ENCODE results near the gene RUSF1. TPM values are rescaled to one million over a fixed set of nuclear protein-coding genes. Genes with fewer than 3 reads are reported as not detected.
A peak's percentile ranks its signal among the peaks of the same experiment; 100 is the strongest.
"Not testable (repeated sequence)": the region's sequence is repeated elsewhere in the genome, so short reads cannot be mapped to it uniquely, and the experiment has no call there.

Gene RUSF1
- total RNA-seq, 1 donor from 2014 or later, result 23.6 TPM

GRCh38 chr16:31517800-31518402, 9.7 kb upstream of the RUSF1 start:
- DNase-seq (ENCODE audit: low read depth in 2 of 2), result no peak

GRCh38 chr16:31513884-31514283, 5.7 kb upstream of the RUSF1 start:
- DNase-seq (ENCODE audit: low read depth in 2 of 2), result no peak

- no peak for DNase-seq (ENCODE audit: low read depth in 2 of 2)
Measured at GRCh38 chr16:31513126-31513525, 4.9 kb upstream of the RUSF1 start.

GRCh38 chr16:31508706-31509195, 560 bp upstream of the RUSF1 start:
- peak; percentile 22 to 49 for DNase-seq (ENCODE audit: low read depth in 2 of 2)

- DNase-seq (ENCODE audit: low read depth in 2 of 2), result no peak
Measured at GRCh38 chr16:31507617-31507928, 618 bp downstream of the RUSF1 start.

GRCh38 chr16:31505483-31505882, 2.7 kb downstream of the RUSF1 start:
- no peak for DNase-seq (ENCODE audit: low read depth in 2 of 2)

GRCh38 chr16:31504159-31504558, 4.0 kb downstream of the RUSF1 start:
- peak; percentile 39 to 78 for DNase-seq (ENCODE audit: low read depth in 2 of 2)

- DNase-seq (ENCODE audit: low read depth in 2 of 2), result not testable (repeated sequence)
Measured at GRCh38 chr16:31503555-31503954, 4.6 kb downstream of the RUSF1 start.

GRCh38 chr16:31502981-31503380, 5.2 kb downstream of the RUSF1 start:
- DNase-seq (ENCODE audit: low read depth in 2 of 2), result no peak

GRCh38 chr16:31501966-31502348, 6.2 kb downstream of the RUSF1 start:
- no peak for DNase-seq (ENCODE audit: low read depth in 2 of 2)

- DNase-seq (ENCODE audit: low read depth in 2 of 2), result no peak
Measured at GRCh38 chr16:31501226-31501965, 6.8 kb downstream of the RUSF1 start.

GRCh38 chr16:31499928-31500327, 8.3 kb downstream of the RUSF1 start:
- DNase-seq (ENCODE audit: low read depth in 2 of 2), result no peak

GRCh38 chr16:31498493-31498892, 9.7 kb downstream of the RUSF1 start:
- DNase-seq (ENCODE audit: low read depth in 2 of 2), result no peak

- DNase-seq (ENCODE audit: low read depth in 2 of 2), result no peak
Measured at GRCh38 chr16:31496670-31497069, 11.5 kb downstream of the RUSF1 start.

- no peak for DNase-seq (ENCODE audit: low read depth in 2 of 2)
Measured at GRCh38 chr16:31493506-31494125, 14.6 kb downstream of the RUSF1 start.

GRCh38 chr16:31491778-31492418, 16.3 kb downstream of the RUSF1 start:
- no peak for DNase-seq (ENCODE audit: low read depth in 2 of 2)

GRCh38 chr16:31489616-31490584, 18.3 kb downstream of the RUSF1 start:
- no peak for DNase-seq (ENCODE audit: low read depth in 2 of 2)

- DNase-seq (ENCODE audit: low read depth in 2 of 2), result no peak
Measured at GRCh38 chr16:31489298-31489564, 19.0 kb downstream of the RUSF1 start.

- DNase-seq (ENCODE audit: low read depth in 2 of 2), result peak in 1 of 2 donors; percentile 58
Measured at GRCh38 chr16:31488468-31489297, 19.5 kb downstream of the RUSF1 start.

- no peak for DNase-seq (ENCODE audit: low read depth in 2 of 2)
Measured at GRCh38 chr16:31487720-31488467, 20.3 kb downstream of the RUSF1 start.
